Neural cell (in vitro differentiated cells): Measurements from ENCODE around the gene FGF2. TPM values are rescaled to one million over a fixed set of nuclear protein-coding genes. Genes with fewer than 3 reads are reported as not detected.

ENCODE experiments used
- H2AFZ ChIP-seq: fragments of 200-600, 300-800 bp; sonication (generic), shearing (Covaris generic); 2 replicates; pipeline ENCODE4 v1.6.0; 2014; ENCODE audit warnings: low read depth, mild to moderate bottlenecking, antibody characterized with exemption, low read length, moderate library complexity
- H3F3A ChIP-seq: fragments of 200-600 bp; shearing (Covaris generic); 2 replicates; pipeline ENCODE4 v1.6.1; 2016; ENCODE audit warnings: mild to moderate bottlenecking, moderate library complexity, mixed read lengths, antibody characterized with exemption, low read length; ENCODE audit not compliant: insufficient read depth, poor library complexity, severe bottlenecking
- H3K27ac ChIP-seq: fragments of 200-600, 300-800 bp; sonication (generic), shearing (Covaris generic); 2 replicates; pipeline ENCODE4 v1.5.1; 2014; ENCODE audit warnings: mild to moderate bottlenecking, low read length, moderate library complexity
- H3K27me3 ChIP-seq: fragments of 300-800, 200-600 bp; sonication (generic), shearing (Covaris generic); 2 replicates; pipeline ENCODE4 v1.6.0; 2014; ENCODE audit warnings: mild to moderate bottlenecking, low read depth, low read length, moderate library complexity; ENCODE audit not compliant: insufficient read depth
- H3K36me3 ChIP-seq: fragments of 300-800, 200-600 bp; sonication (generic), shearing (Covaris generic); 2 replicates; pipeline ENCODE4 v1.5.1; 2014; ENCODE audit warnings: mild to moderate bottlenecking, antibody characterized with exemption, low read length, moderate library complexity; ENCODE audit not compliant: insufficient read depth
- H3K4me2 ChIP-seq: fragments of 300-800, 200-600 bp; sonication (generic), shearing (Covaris generic); 2 replicates; pipeline ENCODE4 v1.6.0; 2014; ENCODE audit warnings: mild to moderate bottlenecking, low read length
- H3K4me3 ChIP-seq: fragments of 300-800, 200-600 bp; sonication (generic), shearing (Covaris generic); 2 replicates; pipeline ENCODE4 v1.5.1; 2014; ENCODE audit warnings: mild to moderate bottlenecking, low read length, moderate library complexity
- H3K79me2 ChIP-seq: fragments of 200-600 bp; shearing (Covaris generic); replicated peaks from 2 replicates; pipeline ENCODE4 v1.6.0; 2014; ENCODE audit warnings: mild to moderate bottlenecking, low read length, moderate library complexity; ENCODE audit not compliant: insufficient read depth
- H3K9ac ChIP-seq: fragments of 300-800, 200-600 bp; sonication (generic), shearing (Covaris generic); 2 replicates; pipeline ENCODE4 v1.6.1; 2016; ENCODE audit warnings: mild to moderate bottlenecking, low read length, mixed read lengths
- H3K9me2 ChIP-seq: fragments of 200-600 bp; shearing (Covaris generic); 2 replicates; pipeline ENCODE4 v1.6.1; 2016; ENCODE audit warnings: mild to moderate bottlenecking, low read length, mixed read lengths; ENCODE audit not compliant: insufficient read depth
- H3K9me3 ChIP-seq: fragments of 200-600, 300-800 bp; sonication (generic), shearing (Covaris generic); 2 replicates; pipeline ENCODE4 v1.6.1; 2016; ENCODE audit warnings: mild to moderate bottlenecking, mixed run types, low read length, moderate library complexity, mixed read lengths
- H4K20me1 ChIP-seq: fragments of 200-600 bp; shearing (Covaris generic); 2 replicates; pipeline ENCODE4 v1.6.1; 2016; ENCODE audit warnings: mild to moderate bottlenecking, mixed run types; ENCODE audit not compliant: insufficient read depth
- EP300 ChIP-seq: fragments of 450-650 bp; conservative IDR thresholded peaks from 2 replicates; pipeline ENCODE4 v1.6.1; 2014; ENCODE audit warnings: antibody characterized with exemption, mild to moderate bottlenecking, moderate library complexity; ENCODE audit not compliant: poor library complexity, severe bottlenecking
- EZH2 ChIP-seq: fragments of 200-600, 300-800 bp; shearing (Covaris generic), sonication (generic); IDR thresholded peaks from 2 replicates; pipeline ENCODE4 v1.6.1; 2014; ENCODE audit warnings: antibody characterized with exemption, low read length, borderline replicate concordance, mild to moderate bottlenecking; ENCODE audit not compliant: insufficient read depth, poor library complexity, severe bottlenecking
- MXI1 ChIP-seq: fragments of 450-650 bp; conservative IDR thresholded peaks from 2 replicates; pipeline ENCODE4 v1.6.1; 2014; ENCODE audit warnings: antibody characterized with exemption, mild to moderate bottlenecking; ENCODE audit not compliant: poor library complexity, severe bottlenecking
- POLR2AphosphoS5 ChIP-seq: IDR thresholded peaks from 2 replicates; pipeline ENCODE4 v1.6.1; 2012
- RAD21 ChIP-seq: fragments of 450-650 bp; conservative IDR thresholded peaks from 2 replicates; pipeline ENCODE4 v1.6.1; 2014; ENCODE audit warnings: antibody characterized with exemption, mild to moderate bottlenecking, moderate library complexity
- SMC3 ChIP-seq: fragments of 450-650 bp; conservative IDR thresholded peaks from 2 replicates; pipeline ENCODE4 v1.6.1; 2014; ENCODE audit warnings: antibody characterized with exemption, mild to moderate bottlenecking, moderate library complexity; ENCODE audit not compliant: poor library complexity
- TAF1 ChIP-seq: IDR thresholded peaks from 2 replicates; pipeline ENCODE4 v1.6.1; 2012; ENCODE audit warnings: low read depth
- polyA plus RNA-seq: library from polyadenylated mRNA; depleted of rRNA; stranded (reverse); fragments of >200 nt; gene quantifications from 2 replicates; pipeline ENCODE4 v1.2.3, GENCODE V29; 2014
- TF ChIP-seq, protein P1 (sequence below): fragments of 450-650 bp; IDR thresholded peaks from 2 replicates; pipeline ENCODE4 v1.5.1; 2014; ENCODE audit warnings: antibody characterized with exemption, mild to moderate bottlenecking, moderate library complexity; ENCODE audit not compliant: poor library complexity, severe bottlenecking
- TF ChIP-seq, protein P2 (sequence below): IDR thresholded peaks from 2 replicates; pipeline ENCODE4 v1.6.1; 2012; ENCODE audit warnings: borderline replicate concordance

Gene FGF2
- polyA plus RNA-seq, 1 donor from 2014 or later = 5.8 TPM

DNA sequence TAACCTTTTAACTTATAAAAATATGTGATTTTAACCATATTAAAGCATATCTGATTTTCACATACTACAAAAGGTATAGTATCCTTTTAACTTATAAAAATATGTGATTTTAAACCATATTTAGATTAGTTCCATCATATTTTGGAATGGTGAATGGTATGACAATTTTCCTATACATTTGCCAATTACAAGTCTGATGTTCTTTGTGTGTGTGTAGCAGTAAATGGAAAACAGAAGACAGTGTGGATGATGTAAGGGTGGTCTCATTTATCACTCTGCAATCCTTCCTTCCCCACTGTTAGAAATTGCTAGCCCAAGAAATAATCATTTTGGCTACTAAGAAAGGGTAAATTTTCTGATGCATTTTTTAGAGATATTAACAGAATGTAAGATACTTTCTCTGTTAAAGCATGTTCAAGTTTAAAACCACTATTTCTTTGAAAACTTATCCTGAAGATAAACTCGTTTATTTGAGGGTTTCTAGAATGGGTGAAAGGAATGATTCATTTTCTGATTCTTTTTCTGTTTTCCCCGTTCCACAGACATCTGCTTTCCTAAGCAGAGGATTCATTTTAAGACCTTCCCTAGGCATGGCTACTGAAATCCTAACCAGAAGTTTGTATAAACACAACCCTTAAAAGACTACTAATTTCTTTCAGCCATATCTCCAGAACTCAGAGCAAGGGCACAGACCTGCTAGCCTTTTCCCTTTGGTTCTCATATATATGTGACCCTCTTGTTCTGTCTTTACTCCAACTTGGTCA, 74.8 kb downstream of the FGF2 start:
- no peaks in the 10 kb centered on the region for H4K20me1 ChIP-seq
- TF ChIP-seq MXI1 = no peak
- no peak for TF ChIP-seq POLR2AphosphoS5
- TF ChIP-seq, protein P1, sequence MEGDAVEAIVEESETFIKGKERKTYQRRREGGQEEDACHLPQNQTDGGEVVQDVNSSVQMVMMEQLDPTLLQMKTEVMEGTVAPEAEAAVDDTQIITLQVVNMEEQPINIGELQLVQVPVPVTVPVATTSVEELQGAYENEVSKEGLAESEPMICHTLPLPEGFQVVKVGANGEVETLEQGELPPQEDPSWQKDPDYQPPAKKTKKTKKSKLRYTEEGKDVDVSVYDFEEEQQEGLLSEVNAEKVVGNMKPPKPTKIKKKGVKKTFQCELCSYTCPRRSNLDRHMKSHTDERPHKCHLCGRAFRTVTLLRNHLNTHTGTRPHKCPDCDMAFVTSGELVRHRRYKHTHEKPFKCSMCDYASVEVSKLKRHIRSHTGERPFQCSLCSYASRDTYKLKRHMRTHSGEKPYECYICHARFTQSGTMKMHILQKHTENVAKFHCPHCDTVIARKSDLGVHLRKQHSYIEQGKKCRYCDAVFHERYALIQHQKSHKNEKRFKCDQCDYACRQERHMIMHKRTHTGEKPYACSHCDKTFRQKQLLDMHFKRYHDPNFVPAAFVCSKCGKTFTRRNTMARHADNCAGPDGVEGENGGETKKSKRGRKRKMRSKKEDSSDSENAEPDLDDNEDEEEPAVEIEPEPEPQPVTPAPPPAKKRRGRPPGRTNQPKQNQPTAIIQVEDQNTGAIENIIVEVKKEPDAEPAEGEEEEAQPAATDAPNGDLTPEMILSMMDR = no peak
- TF ChIP-seq EP300 = no peak
- TF ChIP-seq TAF1 = no peak
- no peak for TF ChIP-seq SMC3
- TF ChIP-seq EZH2 = no peak
- no peak for TF ChIP-seq RAD21
- no peaks in the 10 kb centered on the region for H3K36me3 ChIP-seq
- peaks cover 2% of the 10 kb centered on the region for H3K9me2 ChIP-seq
- H3K27ac ChIP-seq = no peak overlapping the region
- no peak overlapping the region for H3K4me3 ChIP-seq
- no peaks in the 10 kb centered on the region for H3K79me2 ChIP-seq
- H2AFZ ChIP-seq = no peak overlapping the region
- no peak overlapping the region for H3K4me2 ChIP-seq
- no peaks in the 10 kb centered on the region for H3K9me3 ChIP-seq
- H3F3A ChIP-seq = no peaks in the 10 kb centered on the region
- H3K27me3 ChIP-seq = no peaks in the 10 kb centered on the region
- no peak overlapping the region for H3K9ac ChIP-seq

DNA sequence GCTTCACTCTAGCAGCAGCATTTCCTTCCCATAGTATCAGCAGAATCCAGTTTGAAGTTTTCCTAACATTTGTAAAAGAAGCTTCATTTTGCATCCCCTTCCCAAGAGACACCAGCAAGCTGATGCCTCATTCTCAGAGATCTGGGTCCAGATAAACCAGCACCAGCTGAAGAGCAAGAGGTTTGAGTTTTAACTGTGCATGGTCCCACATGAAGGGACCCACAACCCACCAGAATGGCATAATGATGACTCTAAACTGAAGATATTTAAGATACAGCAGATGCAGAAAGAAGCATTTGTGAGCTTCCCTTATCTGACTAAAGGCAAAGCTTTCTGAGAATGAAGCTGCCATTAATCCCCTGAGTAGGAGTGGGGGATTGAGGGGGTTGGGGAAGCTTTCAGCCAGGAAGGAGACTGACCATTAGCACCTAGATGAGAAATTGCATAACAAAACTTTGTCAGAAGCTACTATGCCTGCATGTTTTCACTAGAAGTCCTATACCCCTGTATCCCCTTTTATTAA, 77.2 kb downstream of the FGF2 start:
- H3K27ac ChIP-seq = no peak overlapping the region
- H4K20me1 ChIP-seq = no peaks in the 10 kb centered on the region
- no peaks in the 10 kb centered on the region for H3K36me3 ChIP-seq
- no peak overlapping the region for H3K4me2 ChIP-seq
- no peaks in the 10 kb centered on the region for H3K9me2 ChIP-seq
- no peak overlapping the region for H3K9ac ChIP-seq
- no peaks in the 10 kb centered on the region for H3K9me3 ChIP-seq
- H3F3A ChIP-seq = no peaks in the 10 kb centered on the region
- no peak overlapping the region for H2AFZ ChIP-seq
- TF ChIP-seq MXI1 = no peak
- no peak for TF ChIP-seq EP300
- TF ChIP-seq SMC3 = no peak
- TF ChIP-seq, protein P2, sequence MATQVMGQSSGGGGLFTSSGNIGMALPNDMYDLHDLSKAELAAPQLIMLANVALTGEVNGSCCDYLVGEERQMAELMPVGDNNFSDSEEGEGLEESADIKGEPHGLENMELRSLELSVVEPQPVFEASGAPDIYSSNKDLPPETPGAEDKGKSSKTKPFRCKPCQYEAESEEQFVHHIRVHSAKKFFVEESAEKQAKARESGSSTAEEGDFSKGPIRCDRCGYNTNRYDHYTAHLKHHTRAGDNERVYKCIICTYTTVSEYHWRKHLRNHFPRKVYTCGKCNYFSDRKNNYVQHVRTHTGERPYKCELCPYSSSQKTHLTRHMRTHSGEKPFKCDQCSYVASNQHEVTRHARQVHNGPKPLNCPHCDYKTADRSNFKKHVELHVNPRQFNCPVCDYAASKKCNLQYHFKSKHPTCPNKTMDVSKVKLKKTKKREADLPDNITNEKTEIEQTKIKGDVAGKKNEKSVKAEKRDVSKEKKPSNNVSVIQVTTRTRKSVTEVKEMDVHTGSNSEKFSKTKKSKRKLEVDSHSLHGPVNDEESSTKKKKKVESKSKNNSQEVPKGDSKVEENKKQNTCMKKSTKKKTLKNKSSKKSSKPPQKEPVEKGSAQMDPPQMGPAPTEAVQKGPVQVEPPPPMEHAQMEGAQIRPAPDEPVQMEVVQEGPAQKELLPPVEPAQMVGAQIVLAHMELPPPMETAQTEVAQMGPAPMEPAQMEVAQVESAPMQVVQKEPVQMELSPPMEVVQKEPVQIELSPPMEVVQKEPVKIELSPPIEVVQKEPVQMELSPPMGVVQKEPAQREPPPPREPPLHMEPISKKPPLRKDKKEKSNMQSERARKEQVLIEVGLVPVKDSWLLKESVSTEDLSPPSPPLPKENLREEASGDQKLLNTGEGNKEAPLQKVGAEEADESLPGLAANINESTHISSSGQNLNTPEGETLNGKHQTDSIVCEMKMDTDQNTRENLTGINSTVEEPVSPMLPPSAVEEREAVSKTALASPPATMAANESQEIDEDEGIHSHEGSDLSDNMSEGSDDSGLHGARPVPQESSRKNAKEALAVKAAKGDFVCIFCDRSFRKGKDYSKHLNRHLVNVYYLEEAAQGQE = no peak
- TF ChIP-seq, protein P1 = no peak
- TF ChIP-seq TAF1 = no peak
- TF ChIP-seq POLR2AphosphoS5 = no peak
- no peak for TF ChIP-seq RAD21
- TF ChIP-seq EZH2 = no peak
- H3K79me2 ChIP-seq = no peaks in the 10 kb centered on the region
- no peak overlapping the region for H3K4me3 ChIP-seq
- no peaks in the 10 kb centered on the region for H3K27me3 ChIP-seq
